ENCODE results near the gene IL12RB2.

GRCh38 chr1:67308136-67308535, 463 bp downstream of the IL12RB2 start:
- TF ChIP-seq, protein P1, sequence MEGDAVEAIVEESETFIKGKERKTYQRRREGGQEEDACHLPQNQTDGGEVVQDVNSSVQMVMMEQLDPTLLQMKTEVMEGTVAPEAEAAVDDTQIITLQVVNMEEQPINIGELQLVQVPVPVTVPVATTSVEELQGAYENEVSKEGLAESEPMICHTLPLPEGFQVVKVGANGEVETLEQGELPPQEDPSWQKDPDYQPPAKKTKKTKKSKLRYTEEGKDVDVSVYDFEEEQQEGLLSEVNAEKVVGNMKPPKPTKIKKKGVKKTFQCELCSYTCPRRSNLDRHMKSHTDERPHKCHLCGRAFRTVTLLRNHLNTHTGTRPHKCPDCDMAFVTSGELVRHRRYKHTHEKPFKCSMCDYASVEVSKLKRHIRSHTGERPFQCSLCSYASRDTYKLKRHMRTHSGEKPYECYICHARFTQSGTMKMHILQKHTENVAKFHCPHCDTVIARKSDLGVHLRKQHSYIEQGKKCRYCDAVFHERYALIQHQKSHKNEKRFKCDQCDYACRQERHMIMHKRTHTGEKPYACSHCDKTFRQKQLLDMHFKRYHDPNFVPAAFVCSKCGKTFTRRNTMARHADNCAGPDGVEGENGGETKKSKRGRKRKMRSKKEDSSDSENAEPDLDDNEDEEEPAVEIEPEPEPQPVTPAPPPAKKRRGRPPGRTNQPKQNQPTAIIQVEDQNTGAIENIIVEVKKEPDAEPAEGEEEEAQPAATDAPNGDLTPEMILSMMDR (IDR thresholded peaks at IDR 0.05; ENCODE audit: low read length), result no peak
- TF ChIP-seq EZH2 (IDR thresholded peaks at IDR 0.05; ENCODE audit: borderline replicate concordance, low read length), result no peak
